ENCODE data around the gene GATB.

DNA sequence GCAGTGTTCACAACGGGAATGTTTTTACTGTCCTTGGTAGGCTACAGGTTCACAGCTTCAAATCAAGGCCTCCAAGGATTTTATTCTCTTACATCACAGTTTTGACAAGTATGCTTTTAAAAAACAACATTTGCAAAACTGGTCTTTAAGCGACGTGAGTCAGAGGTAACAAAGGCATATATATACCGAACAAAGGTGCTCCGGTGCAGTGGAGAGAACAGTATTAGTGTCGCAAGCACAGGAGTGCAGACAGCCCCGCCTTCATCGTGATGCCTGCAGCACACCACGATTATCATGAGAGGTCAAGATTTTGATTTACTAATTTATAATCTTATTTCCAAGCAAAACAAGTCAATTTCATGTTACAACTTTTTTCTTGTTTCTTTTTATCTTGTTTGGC, 90.8 kb downstream of the GATB start:
- TF ChIP-seq CTCF (IDR thresholded peaks at IDR 0.05) (no peak), POLR2A (IDR thresholded peaks at IDR 0.05) (no peak)

All from Peyer's patch (tissue), 4 donors.